ENCODE data around the gene CFDP1. TPM values are rescaled to one million over a fixed set of nuclear protein-coding genes. Genes with fewer than 3 reads are reported as not detected.

The CFDP1 gene
- total and polyA plus RNA-seq, 2 of the 13 experiments (the other 11 are each of a cell fraction or from before 2014, with no cell fraction given), result 78.6 to 153 TPM

DNA sequence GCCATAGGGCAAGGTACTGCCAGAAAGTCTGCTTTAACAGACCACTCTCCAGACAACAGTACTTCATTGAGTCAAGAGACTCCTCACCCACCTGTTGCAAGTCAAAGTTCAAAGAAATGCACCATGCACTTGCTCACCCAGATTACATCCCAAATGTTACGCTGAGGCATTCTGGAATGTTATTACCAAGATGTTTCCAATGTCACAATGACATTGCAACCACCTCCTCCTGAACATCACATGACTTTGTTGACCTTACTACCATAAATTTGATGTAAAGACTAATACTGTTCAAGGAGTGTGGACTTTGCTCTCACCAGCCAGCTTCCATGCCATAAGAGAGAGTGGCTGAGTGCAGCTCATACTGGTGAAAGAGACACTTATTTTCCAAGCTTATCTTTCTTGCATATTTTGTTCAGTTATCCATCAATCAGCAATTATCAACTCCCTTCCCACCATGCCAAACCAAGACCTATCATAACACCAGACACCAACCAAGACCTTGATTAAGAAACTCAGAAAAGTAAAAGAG lies 123.3 kb downstream of the CFDP1 start (continued):
- TF ChIP-seq, protein P1, sequence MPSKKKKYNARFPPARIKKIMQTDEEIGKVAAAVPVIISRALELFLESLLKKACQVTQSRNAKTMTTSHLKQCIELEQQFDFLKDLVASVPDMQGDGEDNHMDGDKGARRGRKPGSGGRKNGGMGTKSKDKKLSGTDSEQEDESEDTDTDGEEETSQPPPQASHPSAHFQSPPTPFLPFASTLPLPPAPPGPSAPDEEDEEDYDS (CRISPR knock-in tag; IDR thresholded peaks at IDR 0.05), result no peak
- TF ChIP-seq ZFAT (CRISPR knock-in tag; conservative IDR thresholded peaks at IDR 0.05) (no peak), ZNF615 (CRISPR knock-in tag; IDR thresholded peaks at IDR 0.05; ENCODE audit: borderline replicate concordance) (no peak), RAD21 (CRISPR knock-in tag; IDR thresholded peaks at IDR 0.05) (no peak; the same call in 1 of the 2 replicates), ZNF24 (IDR thresholded peaks at IDR 0.05) (no peak; the same call in 1 of the 2 replicates), ZNF629 (CRISPR knock-in tag; conservative IDR thresholded peaks at IDR 0.05) (0 out of 2 replicates have a peak, but pooled peaks have one; percentile 19), RBM39 (IDR thresholded peaks at IDR 0.05; ENCODE audit: low read depth, low read length, poor library complexity, severe bottlenecking) (no peak), MBNL3 (CRISPR knock-in tag; conservative IDR thresholded peaks at IDR 0.05) (no peak), SRSF1 (optimal IDR thresholded peaks at IDR 0.05; ENCODE audit: low read depth, low read length) (no peak), CC2D1A (CRISPR knock-in tag; IDR thresholded peaks at IDR 0.05) (no peak), HOXA9 (CRISPR knock-in tag; IDR thresholded peaks at IDR 0.05; ENCODE audit: borderline replicate concordance) (no peak), SETDB1 (CRISPR knock-in tag; IDR thresholded peaks at IDR 0.05; ENCODE audit: borderline replicate concordance) (no peak), NCOR1 (IDR thresholded peaks at IDR 0.05; ENCODE audit: borderline replicate concordance, low read length) (peak; percentile 98), ZEB1 (IDR thresholded peaks at IDR 0.05; ENCODE audit: insufficient replicate concordance, low read depth) (peak; percentile 57), PPARG (CRISPR knock-in tag; conservative IDR thresholded peaks at IDR 0.05) (peak; percentile 93), ZNF569 (CRISPR knock-in tag; IDR thresholded peaks at IDR 0.05; ENCODE audit: borderline replicate concordance) (no peak), SOX6 (IDR thresholded peaks at IDR 0.05) (no peak), SOX6 (CRISPR knock-in tag; IDR thresholded peaks at IDR 0.05) (peak; percentile 89), ZNF83 (CRISPR knock-in tag; IDR thresholded peaks at IDR 0.05; ENCODE audit: borderline replicate concordance) (no peak), IRX3 (CRISPR knock-in tag; IDR thresholded peaks at IDR 0.05; ENCODE audit: borderline replicate concordance, low read depth) (no peak), ZBTB26 (CRISPR knock-in tag; IDR thresholded peaks at IDR 0.05; ENCODE audit: borderline replicate concordance) (no peak), SNAPC5 (CRISPR knock-in tag; IDR thresholded peaks at IDR 0.05; ENCODE audit: borderline replicate concordance) (no peak), PHF21A (CRISPR knock-in tag; IDR thresholded peaks at IDR 0.05) (peak; percentile 39; the same call in 1 of the 2 replicates), ZNF251 (CRISPR knock-in tag; IDR thresholded peaks at IDR 0.05) (no peak), ZKSCAN5 (CRISPR knock-in tag; IDR thresholded peaks at IDR 0.05) (no peak), RAD51 (IDR thresholded peaks at IDR 0.05; ENCODE audit: borderline replicate concordance) (peak; percentile 33; the same call in 1 of the 2 replicates), ZNF775 (CRISPR knock-in tag; IDR thresholded peaks at IDR 0.05; ENCODE audit: borderline replicate concordance) (no peak), ETV5 (CRISPR knock-in tag; IDR thresholded peaks at IDR 0.05; ENCODE audit: borderline replicate concordance) (peak; percentile 50; the same call in 1 of the 2 replicates), ZBTB20 (CRISPR knock-in tag; IDR thresholded peaks at IDR 0.05; ENCODE audit: borderline replicate concordance, low read depth) (peak; percentile 94; the same call in 1 of the 2 replicates)

Data from HepG2 (cell line).